OCI-LY7 (cell line): ENCODE data around the gene SSNA1.

Source experiments
- EZH2phosphoT487 ChIP-seq: fragments of 200-600 bp; sonication (generic); IDR thresholded peaks from 2 replicates; pipeline ENCODE4 v1.6.1; 2018; ENCODE audit warnings: low read depth, borderline replicate concordance, mild to moderate bottlenecking, mixed run types, antibody characterized with exemption, low read length, moderate library complexity, mixed read lengths
- TF ChIP-seq, protein P1 (sequence below): fragments of 200-600 bp; sonication (generic); conservative IDR thresholded peaks from 2 replicates; pipeline ENCODE4 v1.5.1; 2014; ENCODE audit warnings: mild to moderate bottlenecking, antibody characterized with exemption, low read length, moderate library complexity, mixed read lengths

- TF ChIP-seq, protein P1, sequence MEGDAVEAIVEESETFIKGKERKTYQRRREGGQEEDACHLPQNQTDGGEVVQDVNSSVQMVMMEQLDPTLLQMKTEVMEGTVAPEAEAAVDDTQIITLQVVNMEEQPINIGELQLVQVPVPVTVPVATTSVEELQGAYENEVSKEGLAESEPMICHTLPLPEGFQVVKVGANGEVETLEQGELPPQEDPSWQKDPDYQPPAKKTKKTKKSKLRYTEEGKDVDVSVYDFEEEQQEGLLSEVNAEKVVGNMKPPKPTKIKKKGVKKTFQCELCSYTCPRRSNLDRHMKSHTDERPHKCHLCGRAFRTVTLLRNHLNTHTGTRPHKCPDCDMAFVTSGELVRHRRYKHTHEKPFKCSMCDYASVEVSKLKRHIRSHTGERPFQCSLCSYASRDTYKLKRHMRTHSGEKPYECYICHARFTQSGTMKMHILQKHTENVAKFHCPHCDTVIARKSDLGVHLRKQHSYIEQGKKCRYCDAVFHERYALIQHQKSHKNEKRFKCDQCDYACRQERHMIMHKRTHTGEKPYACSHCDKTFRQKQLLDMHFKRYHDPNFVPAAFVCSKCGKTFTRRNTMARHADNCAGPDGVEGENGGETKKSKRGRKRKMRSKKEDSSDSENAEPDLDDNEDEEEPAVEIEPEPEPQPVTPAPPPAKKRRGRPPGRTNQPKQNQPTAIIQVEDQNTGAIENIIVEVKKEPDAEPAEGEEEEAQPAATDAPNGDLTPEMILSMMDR: no peak
- no peak for TF ChIP-seq EZH2phosphoT487
Measured at GRCh38 chr9:137161558-137162486, 26.7 kb upstream of the SSNA1 start.
